ENCODE results near the gene HHIP.

The HHIP gene

DNA sequence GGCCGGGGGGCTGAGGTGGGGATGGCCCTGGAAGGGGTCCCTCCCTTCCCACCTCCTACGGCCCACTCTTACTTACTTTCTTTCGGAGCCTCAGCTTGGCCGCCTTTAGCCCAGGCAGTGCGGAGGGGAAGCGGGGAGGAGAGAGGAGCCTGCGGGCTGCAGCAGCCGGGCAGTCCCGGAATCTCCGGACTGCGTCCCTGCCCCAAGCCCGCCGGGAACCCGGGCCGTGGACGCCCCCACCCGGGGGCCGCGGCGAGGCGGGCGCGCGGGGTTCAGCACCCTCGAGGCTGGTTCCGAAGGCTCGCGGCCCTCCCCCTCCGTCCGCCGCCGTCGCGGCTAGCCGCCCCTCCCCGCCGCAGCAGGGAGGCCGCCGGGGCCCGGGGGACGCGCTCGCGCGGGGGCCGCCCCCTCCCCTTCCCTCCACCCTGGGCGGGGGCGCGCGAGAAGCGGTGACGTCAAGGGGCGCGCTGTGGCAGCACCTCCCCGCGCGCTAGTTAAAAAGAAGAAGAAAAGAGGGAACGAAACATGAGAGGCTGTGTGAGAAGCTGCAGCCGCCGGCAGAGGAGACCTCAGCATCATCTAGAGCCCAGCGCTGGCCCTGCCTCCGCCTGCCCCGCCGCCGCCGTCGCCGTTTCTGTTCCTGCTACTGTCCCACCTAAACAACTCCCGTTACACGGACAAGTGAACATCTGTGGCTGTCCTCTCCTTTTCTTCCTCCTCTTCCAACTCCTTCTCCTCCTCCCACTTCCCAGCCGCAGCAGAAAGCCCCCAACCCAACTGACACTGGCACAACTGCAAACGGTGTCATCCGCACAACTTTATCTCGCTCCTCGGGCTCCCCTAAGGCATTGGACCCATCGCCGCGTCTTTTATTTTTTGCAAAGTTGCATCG is at the start of gene HHIP:
Gene HHIP, plus strand, starts transcription at position 526 of the 892 bp plus-strand sequence. CDS start 520 bp downstream, outside the sequence.
- DNase-seq = peak in 1 of 2 donors; percentile 0

- DNase-seq = no peak
Measured at GRCh38 chr4:144597171-144597570, 48.8 kb upstream of the HHIP start.

DNA sequence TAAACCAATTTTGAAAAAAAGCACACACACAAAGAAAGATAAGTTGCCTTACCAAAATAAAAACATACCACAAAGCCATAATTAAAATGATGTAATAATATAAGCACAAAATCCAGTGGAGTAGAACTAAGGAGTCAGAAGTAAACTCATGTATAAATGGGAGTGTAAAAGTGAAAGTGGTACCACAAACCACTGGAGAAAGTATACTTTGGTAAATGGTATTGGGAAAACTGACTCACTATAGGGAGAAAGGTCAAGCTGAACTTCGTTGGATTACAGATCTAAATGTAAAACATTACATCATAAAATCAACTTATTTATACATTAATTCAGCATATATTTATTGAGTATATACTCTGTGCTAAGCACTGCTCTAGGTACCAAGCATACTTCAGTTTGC is 46.3 kb upstream of the HHIP start:
- DNase-seq = no peak

DNA sequence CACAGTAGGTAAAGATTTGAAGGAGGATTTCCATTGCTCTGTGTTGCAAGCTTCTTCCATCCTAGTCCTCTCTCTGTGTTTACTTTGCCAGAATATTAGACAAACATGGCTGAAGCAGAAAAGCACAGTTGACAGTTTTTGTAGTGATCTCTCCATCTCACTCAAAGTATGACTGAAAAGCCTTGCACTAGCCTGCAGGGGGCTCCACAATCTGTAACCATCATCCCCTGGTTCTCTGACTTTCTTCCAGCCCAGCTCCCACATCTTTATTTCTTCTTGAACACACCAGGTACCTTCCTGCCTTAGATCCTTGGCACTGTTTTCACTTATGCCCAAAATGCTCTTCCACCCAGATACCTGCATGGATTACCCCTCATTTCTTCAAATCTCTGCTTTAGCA is 34.1 kb upstream of the HHIP start:
- DNase-seq = no peak

- no peak for DNase-seq
Measured at GRCh38 chr4:144614850-144615585, 30.9 kb upstream of the HHIP start.

DNA sequence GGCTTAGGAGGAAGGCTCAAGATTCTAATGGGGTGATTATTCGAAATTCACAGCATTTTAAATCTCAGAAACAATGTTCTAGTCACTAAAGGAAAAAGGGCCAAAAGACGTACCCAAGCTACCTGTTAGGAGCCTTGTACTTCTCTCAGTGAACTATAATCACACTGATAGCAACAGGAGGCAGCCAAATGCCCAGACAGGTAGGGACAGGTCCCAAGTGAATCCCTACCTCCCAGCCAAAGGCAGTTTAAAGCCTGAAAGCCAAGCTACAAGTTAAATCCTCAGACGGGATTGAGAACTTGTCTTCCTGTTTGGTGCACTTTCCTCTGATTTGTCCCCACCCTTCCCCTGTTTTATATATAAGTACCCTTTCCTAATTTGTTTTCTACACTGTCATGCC is 24.3 kb upstream of the HHIP start:
- no peak for DNase-seq

DNA sequence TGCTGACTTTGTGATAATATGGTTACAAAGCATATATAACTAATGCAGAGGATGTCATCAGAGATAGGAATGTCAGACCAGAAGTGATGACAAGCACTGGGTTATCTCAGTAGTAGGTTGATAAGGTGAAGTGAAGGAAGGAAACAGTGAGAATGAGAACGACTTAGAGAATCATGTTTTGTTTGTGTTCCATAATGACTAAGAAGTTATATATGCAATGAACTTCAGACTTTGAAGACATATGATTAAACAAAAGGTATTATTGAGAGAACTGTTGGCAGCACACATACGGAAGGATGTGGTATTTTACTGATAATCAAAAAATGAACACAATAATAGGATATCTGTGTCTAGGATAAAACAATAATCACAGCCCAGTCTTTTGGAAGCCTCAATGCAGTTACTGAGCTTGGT is 18.3 kb upstream of the HHIP start:
- DNase-seq = no peak

DNA sequence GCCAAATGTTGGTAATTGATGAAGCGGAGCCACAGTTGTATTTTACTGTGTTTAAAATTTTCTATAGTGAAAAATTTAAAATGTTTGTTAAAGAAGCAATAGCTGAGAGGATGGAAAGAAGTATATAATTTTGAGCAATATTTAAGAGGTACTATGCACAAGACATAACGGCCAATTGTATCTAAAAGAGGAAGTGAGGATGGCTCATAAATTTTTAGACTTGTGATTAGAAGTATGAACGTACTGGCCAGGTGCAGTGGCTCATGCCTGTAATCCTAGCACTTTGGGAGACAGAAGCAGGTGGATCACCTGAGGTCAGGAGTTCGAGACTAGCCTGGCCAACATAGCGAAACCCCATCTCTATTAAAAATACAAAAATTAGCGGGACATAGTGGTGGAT is 12.7 kb upstream of the HHIP start:
- no peak for DNase-seq

GRCh38 chr4:144634978-144635747 is 10.8 kb upstream of the HHIP start:
- no peak for DNase-seq

DNA sequence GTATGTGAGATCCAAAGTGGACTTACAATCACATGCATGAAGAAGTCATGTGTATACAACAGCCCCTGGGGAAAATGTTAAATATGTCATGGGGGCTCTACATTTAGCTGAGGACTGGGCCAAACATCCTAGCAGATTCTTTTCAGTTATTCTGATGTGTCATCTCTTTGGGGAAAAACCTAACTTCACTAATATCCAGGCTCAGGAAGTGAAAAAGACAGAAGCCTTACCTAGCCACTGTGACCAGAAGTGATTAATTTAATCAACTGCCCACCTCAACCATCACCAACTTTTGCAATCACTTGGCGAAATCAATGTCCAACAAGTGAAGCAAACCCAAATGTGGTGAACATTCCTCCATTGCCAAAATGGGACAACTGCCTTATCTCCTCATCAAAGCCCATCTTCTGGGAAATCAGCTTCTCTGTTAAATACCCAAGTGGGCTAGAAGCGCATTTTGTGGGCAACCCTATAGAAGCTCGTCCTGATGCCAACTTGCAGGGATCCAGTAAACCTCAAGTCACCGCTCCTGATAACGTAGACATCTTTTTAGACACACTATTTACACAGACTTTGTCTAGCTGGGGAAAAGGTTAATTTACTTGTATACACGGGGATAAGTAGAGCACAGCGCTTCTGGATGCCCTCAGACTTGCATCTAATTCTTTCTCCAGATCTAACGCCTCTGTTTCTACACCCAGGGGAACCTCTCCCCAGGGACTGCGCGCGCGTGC is 1.4 kb upstream of the HHIP start:
- no peak for DNase-seq

GRCh38 chr4:144645102-144645630 is 790 bp upstream of the HHIP start:
- DNase-seq = no peak

DNA sequence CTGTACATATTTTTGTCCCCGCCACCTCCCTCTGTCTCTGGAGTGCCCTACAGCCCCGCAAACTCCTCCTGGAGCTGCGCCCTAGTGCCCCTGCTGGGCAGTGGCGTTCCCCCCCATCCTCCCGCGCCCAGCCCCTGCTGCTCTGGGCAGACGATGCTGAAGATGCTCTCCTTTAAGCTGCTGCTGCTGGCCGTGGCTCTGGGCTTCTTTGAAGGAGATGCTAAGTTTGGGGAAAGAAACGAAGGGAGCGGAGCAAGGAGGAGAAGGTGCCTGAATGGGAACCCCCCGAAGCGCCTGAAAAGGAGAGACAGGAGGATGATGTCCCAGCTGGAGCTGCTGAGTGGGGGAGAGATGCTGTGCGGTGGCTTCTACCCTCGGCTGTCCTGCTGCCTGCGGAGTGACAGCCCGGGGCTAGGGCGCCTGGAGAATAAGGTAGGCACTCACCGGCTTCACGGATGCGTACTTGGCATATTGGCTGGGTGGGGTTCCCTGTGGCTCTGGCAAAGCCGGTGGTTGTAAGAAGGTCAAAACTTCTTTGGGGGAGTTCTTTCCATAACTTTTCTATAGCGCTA is 653 bp downstream of the HHIP start:
- DNase-seq = no peak

DNA sequence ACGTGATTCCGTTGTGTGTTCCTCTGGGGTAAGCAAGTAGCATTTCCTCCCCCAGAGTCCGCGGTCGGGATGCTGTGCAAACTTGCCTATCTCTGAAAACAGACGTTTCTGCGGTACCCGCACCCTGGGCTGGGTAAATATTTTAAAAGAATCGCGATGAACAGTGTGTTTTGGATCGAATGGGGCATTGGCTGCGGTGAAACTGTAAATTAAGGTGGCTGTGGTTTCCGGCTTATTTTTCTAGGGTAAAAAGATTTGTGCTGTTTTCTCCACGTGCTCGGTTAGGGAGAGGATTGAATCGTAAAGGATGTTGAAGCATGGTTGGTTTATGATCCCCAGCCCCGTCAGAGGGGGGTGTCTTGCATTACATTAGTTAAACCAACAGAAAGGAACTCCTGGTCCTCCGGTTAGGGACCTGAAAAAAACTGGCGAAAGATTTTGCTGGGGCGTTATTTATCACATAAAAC is 1.2 kb downstream of the HHIP start:
- no peak for DNase-seq

DNA sequence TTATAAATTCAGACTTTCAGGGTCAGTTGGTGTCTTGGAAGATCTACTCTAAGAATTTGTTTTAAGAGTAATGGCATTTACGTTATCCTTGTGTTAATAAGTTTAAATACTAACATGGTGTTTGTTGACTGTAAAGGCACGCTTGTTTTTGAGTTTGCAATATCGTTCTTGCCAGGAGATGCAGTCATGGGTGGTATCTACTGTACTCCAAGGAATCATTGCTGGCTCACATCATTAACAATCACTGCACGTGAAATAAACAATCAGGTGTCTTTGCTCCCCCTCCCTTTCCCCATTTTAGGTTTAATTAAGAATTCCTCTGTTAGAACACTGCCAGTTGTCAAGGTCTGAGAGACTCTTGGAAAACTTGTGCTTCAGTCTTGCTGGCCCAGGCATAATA is 1.6 kb downstream of the HHIP start:
- no peak for DNase-seq

DNA sequence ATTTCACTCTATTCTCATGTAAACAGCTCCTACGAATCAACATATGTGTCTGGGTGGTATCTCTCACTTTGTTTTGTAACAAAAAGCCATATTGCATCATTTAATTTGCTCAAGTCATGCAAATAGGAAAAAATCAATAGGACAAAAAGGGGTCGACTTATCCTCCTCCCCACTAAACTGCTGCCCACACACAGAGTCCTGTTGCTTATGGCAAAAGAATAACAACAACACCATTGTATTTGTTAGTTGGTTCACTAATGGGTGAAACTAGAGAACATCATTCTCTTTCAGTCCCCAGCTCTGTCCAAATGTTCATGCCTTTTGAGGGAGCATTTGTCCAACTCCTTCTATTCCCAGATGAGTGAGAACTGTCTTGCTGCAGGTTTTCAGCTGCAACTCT is 2.1 kb downstream of the HHIP start:
- DNase-seq = no peak

DNA sequence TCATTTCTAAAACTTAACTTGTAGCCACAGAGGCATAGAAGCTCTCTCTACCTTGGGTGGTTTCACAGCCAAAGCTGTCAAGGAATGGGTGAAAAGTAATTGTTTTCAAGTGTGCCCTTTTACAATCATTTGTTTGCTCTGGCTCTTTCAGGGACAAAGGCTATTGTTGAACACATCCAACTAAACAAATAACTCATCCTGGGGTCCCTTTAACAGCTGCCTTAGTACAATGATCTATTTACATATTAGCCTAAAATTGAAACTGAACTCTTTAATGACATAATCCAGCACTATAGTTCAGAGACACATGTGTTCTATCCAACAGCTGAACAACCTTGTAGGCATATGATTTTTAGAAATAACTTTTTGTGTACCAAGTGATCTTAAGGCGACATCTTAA is 3.7 kb downstream of the HHIP start:
- DNase-seq = no peak

DNA sequence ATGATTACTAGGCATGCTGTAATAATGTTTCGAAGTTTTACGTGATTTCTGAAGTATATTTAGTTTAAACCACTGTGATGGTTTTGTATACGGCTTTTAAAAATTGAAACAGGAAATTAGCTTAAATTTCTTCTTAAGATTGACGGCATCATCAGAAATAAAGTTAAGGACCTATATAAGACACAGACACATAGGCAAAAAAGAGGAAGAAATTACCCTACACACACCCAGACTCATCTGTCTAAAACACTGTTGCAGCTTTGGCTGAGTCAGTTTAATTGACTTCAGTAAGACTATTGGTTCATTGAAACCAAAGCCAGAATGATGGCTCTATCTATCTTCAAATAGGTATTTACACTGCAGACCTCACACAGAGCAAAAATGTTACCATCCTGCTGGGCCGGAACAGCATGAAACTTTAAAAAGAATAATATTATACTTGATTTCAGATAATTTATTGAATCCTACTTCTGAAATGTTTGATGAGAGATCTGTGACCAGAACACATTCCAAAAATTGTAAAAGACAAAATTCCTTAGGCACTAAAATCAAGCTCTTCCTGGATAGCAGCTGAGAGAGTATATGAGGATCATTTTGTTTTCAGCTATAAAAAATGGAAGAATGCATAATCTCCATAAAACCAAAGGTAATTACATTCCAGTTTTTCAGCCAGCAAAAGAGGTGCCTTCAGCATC is 4.5 kb downstream of the HHIP start:
- DNase-seq = no peak

GRCh38 chr4:144653781-144654545 is 8.0 kb downstream of the HHIP start:
- no peak for DNase-seq

GRCh38 chr4:144655491-144655890 is 9.5 kb downstream of the HHIP start:
- no peak for DNase-seq

GRCh38 chr4:144656850-144657249 is 10.9 kb downstream of the HHIP start:
- no peak for DNase-seq

Measured in inflammatory macrophage treated with lipopolysaccharide for 1 hour (primary cell).